Astrocyte (in vitro differentiated cells and primary cell): Measurements from ENCODE around the gene ZNRF2.

Experiments used
- CTCF ChIP-seq: IDR thresholded peaks from 2 replicates; pipeline ENCODE4 v1.5.1; 2011; ENCODE audit warnings: low read depth, mild to moderate bottlenecking, inconsistent platforms, low read length, moderate library complexity; ENCODE audit not compliant: insufficient read depth
- EZH2 ChIP-seq: IDR thresholded peaks from 2 replicates; pipeline ENCODE4 v1.6.1; 2012; ENCODE audit warnings: mild to moderate bottlenecking, low read length, inconsistent platforms; ENCODE audit not compliant: insufficient read depth

- TF ChIP-seq CTCF (no peak), EZH2 (no peak)
These were observed 34.2 kb upstream of the ZNRF2 start for GRCh38 chr7:30249986-30250774.
